Measurements from ENCODE around the gene GUCA2A. TPM values are rescaled to one million over a fixed set of nuclear protein-coding genes. Genes with fewer than 3 reads are reported as not detected.

Gene GUCA2A
- total RNA-seq, 1 experiment from 2014 or later: not detected

GRCh38 chr1:42133390-42133789 is 31.2 kb downstream of the GUCA2A start:
- DNase-seq (ENCODE audit: low read depth): no peak

DNA sequence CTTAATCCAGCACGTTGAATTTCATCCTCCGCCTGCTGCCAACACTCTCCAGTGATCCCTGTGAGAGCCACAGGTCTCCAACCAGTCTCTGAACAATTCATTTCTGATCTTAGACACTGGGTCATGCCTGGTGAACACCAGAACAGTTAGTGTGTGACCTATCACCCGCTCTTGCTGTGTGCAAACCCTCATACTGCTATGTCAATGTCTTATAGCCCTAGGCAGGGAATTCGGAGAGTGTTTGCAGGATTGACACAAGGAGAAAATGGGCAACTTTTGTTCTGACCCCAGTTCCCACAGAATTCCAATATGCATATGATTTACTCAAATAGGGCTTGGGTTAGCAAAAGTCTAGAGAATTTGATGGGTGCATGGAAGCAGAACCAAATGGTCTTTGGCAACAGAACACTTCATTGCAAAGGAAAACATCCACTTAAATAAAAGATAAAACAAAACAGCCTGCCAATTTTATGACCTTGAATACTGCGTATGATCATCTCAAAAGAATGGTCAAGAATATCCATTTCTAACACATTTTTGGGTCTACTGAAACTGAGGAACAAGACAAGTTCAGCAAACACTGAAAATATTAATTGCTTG is 34.4 kb downstream of the GUCA2A start:
- DNase-seq (ENCODE audit: low read depth): no peak

DNA sequence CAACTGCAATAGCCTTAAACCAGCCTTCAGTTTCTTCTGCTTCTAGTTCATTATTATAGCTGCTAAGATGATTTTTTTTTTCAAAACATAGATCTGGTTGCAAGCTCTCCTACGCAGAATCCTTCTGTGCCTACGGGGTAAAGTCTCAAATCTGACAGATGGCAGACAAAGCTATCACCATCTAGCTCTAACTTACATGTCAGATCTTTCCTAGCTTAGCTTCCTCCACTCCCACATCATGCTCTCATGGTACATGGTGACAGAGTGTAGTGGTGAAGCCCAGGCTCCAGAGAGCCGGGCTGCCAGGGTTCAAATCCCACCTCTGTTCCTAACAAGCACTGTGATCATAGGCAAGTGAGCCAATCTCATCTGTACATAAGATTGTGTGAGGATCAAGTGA is 35.6 kb downstream of the GUCA2A start:
- DNase-seq (ENCODE audit: low read depth): no peak

GRCh38 chr1:42128499-42128898 is 36.0 kb downstream of the GUCA2A start:
- DNase-seq (ENCODE audit: low read depth): no peak

DNA sequence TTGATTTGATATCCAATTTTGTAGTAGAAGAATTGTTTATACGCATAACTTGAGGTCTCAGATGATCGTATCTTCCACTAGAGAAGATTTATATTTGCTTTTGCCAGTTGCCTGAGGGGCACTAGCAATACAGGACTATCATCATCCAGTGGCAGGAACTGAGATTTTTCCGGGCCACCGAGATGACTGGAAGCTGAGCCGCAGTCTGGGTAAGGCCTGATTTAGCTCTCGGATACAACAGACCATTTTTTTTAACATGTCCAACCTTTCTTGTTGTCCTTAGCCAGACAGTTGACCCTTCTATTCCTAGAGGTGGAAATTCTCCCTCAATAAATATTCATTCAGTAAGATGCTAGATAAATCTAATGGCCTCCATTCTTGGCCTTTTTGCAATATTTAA is 36.8 kb downstream of the GUCA2A start:
- no peak for DNase-seq (ENCODE audit: low read depth)

DNA sequence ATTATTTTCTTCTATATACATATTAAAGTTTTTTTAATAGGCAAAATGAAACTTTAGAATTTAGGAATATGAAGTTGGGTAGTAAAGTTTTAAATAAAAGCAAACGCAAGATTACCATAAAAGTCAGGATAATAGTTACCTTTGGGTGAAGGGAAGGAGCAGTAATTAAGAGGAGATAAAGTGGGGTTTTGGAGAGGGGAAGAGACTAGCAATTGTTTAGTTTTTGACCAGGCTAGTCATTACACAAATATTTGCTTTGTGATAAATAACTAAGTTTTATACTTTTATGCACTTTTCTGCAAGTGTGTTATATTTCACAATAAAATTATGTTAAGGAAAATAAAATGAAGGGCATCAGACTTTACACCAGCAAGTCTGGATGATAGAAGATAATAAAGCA is 39.0 kb downstream of the GUCA2A start:
- DNase-seq (ENCODE audit: low read depth): no peak

- DNase-seq (ENCODE audit: low read depth): no peak
Observed at GRCh38 chr1:42122408-42122807, 42.1 kb downstream of the GUCA2A start.

DNA sequence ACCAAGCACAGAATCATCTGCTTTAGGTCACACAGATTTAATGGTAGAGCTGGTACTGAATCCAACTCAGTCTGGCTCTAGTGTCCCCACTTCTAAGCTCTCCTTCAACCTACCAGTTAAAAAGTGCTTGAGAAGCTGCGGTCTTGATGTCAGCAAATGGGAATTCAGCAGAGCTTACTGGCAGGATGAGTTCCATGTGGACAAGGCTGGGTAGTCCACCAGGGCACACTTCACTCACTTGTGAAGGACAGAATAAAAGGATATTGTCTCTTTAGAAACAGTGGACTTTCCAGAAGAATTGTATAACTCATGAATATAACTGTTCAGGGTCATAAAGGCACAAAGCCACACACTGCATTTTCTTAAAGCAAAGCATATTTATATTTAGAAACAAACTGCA is 46.4 kb downstream of the GUCA2A start:
- no peak for DNase-seq (ENCODE audit: low read depth)

DNA sequence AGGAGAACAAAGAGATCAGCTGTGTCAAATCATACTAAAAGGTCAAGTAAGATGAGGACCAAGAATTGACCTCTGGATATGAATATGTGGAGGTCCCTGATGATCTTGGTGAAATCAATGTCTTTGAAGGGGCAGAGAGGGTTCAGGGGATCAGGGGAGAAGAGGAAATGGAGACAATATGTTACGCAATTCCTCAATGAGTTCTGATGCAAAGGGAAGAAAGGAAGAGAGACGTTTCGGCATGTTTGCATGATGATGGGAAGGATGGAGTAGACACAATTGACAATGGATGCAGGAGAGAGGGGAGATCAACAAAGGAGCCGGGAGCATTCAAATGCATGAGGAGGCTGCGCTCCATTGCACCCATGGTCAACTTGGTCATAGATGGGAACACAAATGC is 47.3 kb downstream of the GUCA2A start:
- DNase-seq (ENCODE audit: low read depth): no peak

GRCh38 chr1:42114229-42114628 is 50.3 kb downstream of the GUCA2A start:
- DNase-seq (ENCODE audit: low read depth): no peak

Other genes with a start within 250 kb of the GUCA2A start
- gene HIVEP3, start 245.8 kb downstream of the GUCA2A start, total RNA-seq (2014; rRNA removed; shearing (Covaris generic)): 7.5 and 9.5 TPM in 2 replicates
- not detected in 2 replicates for gene GUCA2B, start 11.3 kb downstream of the GUCA2A start, total RNA-seq (2014; rRNA removed; shearing (Covaris generic))
- 33.8 and 42.1 TPM in 2 replicates for gene FOXJ3, start 170.5 kb upstream of the GUCA2A start, total RNA-seq (2014; rRNA removed; shearing (Covaris generic))
- gene RIMKLA, start 216.0 kb upstream of the GUCA2A start, total RNA-seq (2014; rRNA removed; shearing (Covaris generic)): 3.0 and 3.7 TPM in 2 replicates

Measured in Daoy (cell line).